OCI-LY1 (cell line): ENCODE measurements around the gene TOMM7.

ENCODE experiments used
- CTCF ChIP-seq: fragments of 200-600 bp; sonication (generic), shearing (Covaris generic); IDR thresholded peaks from 2 replicates; pipeline ENCODE4 v1.5.1; 2017; ENCODE audit warnings: mild to moderate bottlenecking, antibody characterized with exemption, low read length, moderate library complexity, mixed read lengths
- EZH2 ChIP-seq: fragments of 200-600 bp; sonication (generic), shearing (Covaris generic); IDR thresholded peaks from 2 replicates; pipeline ENCODE4 v1.8.0; 2017; ENCODE audit warnings: borderline replicate concordance, mixed run types, mild to moderate bottlenecking, antibody characterized with exemption, low read length, moderate library complexity, mixed read lengths

GRCh38 chr7:22843681-22844309 is 21.1 kb upstream of the TOMM7 start:
- no peak for TF ChIP-seq CTCF
- TF ChIP-seq EZH2: no peak
